ENCODE data around the gene CUL2. TPM values are rescaled to one million over a fixed set of nuclear protein-coding genes. Genes with fewer than 3 reads are reported as not detected.

Gene CUL2
- total and polyA plus RNA-seq, 2 donors = 19.0 to 41.0 TPM

Small RNA genes lying within 50 kb of the gene (small RNA-seq; reads per million reads assigned to genes)
- not detected for gene MIR3611
- not detected for gene RNU7-77P

Other genes starting within 250 kb of the CUL2 start
- 45.7 TPM for gene CREM, start 36.5 kb upstream of the CUL2 start, total RNA-seq
- gene CREM, start 36.5 kb upstream of the CUL2 start, polyA plus RNA-seq = 49.3 TPM
- gene CCNY, start 246.2 kb upstream of the CUL2 start, total RNA-seq = 55.9 TPM
- 46.6 TPM for gene CCNY, start 246.2 kb upstream of the CUL2 start, polyA plus RNA-seq

Data from urinary bladder (tissue), 2 donors.